ENCODE measurements around the gene RNF19B.

RNF19B gene

GRCh38 chr1:32927441-32927840, 37.2 kb downstream of the RNF19B start:
- no peak overlapping the region for H3K4me3 ChIP-seq (ENCODE audit: low read depth, low read length)
- TF ChIP-seq CTCF (IDR thresholded peaks at IDR 0.05; ENCODE audit: low read depth, low read length): no peak

DNA sequence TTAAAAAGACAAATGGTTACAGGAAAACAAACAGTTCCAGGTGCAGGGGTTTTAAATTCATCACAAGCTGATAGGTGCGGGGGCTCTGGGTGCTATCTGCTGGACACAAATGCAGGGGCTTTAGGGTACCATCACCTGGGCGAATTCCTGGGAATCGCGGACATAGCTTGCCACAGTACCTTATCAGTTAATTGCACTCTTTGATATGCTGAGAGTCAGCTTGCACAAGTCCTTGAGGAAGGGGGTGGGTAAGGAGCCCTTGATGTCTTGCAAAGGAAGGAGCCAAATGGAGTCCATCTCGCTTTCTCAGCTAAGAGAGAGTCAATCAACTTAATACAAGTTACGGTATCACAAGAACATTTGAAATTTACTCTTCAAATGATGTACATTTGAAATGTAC, 38.0 kb downstream of the RNF19B start:
- no peak for TF ChIP-seq CTCF (IDR thresholded peaks at IDR 0.05; ENCODE audit: low read depth, low read length)
- no peak overlapping the region for H3K4me3 ChIP-seq (ENCODE audit: low read depth, low read length)

- no peak for TF ChIP-seq CTCF (IDR thresholded peaks at IDR 0.05; ENCODE audit: low read depth, low read length)
- H3K4me3 ChIP-seq (ENCODE audit: low read depth, low read length): no peak overlapping the region
Observed at GRCh38 chr1:32925403-32926162, 39.0 kb downstream of the RNF19B start.

- TF ChIP-seq CTCF (IDR thresholded peaks at IDR 0.05; ENCODE audit: low read depth, low read length): no peak
Observed at GRCh38 chr1:32924881-32925344, 39.7 kb downstream of the RNF19B start.

DNA sequence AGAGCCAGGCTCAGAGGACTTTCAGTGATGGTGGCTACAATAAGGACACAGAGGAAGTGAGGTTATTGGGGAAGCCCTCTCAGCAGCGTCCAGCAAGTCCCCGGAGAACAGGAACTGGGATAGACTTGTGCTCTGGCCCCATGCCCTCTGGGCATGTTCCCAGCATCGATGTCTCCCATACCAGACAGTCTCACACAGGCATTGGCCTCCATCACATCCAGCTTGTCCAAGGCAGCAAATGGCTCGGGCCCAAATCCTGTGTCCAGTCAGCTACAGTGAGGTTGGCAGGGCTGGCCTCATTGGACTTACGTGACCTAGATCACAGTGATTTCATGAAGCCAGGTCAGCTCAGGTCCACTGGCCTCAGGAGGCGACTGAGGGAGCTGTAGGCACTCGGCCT, 43.8 kb downstream of the RNF19B start:
- no peak for TF ChIP-seq CTCF (IDR thresholded peaks at IDR 0.05; ENCODE audit: low read depth, low read length)
- no peak overlapping the region for H3K4me3 ChIP-seq (ENCODE audit: low read depth, low read length)

More at GRCh38 chr1:32924881-32925344, 39.7 kb downstream of the RNF19B start:
- H3K4me3 ChIP-seq (ENCODE audit: low read depth, low read length): no peak overlapping the region

- no peak overlapping the region for H3K4me3 ChIP-seq (ENCODE audit: low read depth, low read length)
- TF ChIP-seq CTCF (IDR thresholded peaks at IDR 0.05; ENCODE audit: low read depth, low read length): no peak
Observed at GRCh38 chr1:32919811-32920733, 44.5 kb downstream of the RNF19B start.

- H3K4me3 ChIP-seq (ENCODE audit: low read depth, low read length): no peak overlapping the region
- TF ChIP-seq CTCF (IDR thresholded peaks at IDR 0.05; ENCODE audit: low read depth, low read length): no peak
Observed at GRCh38 chr1:32918179-32918578, 46.4 kb downstream of the RNF19B start.

Measured in WI38 (cell line).